Peyer's patch (tissue), 4 donors: Measurements from ENCODE around the gene MICAL1.

ENCODE experiments used
- CTCF ChIP-seq, 6 experiments: fragments of 450-650 bp in 4 of 6; fragments of 200-600 bp in 2 of 6; sonication (generic) in 1 of 6; IDR thresholded peaks; one replicate each; pipeline ENCODE4 v1.5.1; 2017 to 2019; ENCODE audit warnings: antibody characterized with exemption in 6 of 6, mild to moderate bottlenecking in 3 of 6, moderate library complexity in 1 of 6
- POLR2A ChIP-seq, 2 donors: fragments of 450-650 bp; IDR thresholded peaks; one replicate each; pipeline ENCODE4 v1.5.1; 2017; ENCODE audit warnings: antibody characterized with exemption in 2 of 2, mild to moderate bottlenecking in 2 of 2, moderate library complexity in 2 of 2

GRCh38 chr6:109491207-109491938 is 35.8 kb upstream of the MICAL1 start:
- TF ChIP-seq CTCF (IDR thresholded peaks at IDR 0.05): no peak
- no peak for TF ChIP-seq POLR2A (IDR thresholded peaks at IDR 0.05)
